HEK293 (cell line): ENCODE measurements around the gene RAB3B.

Experiments used
- KLF8 ChIP-seq: fragments of 450-650 bp; formaldehyde crosslinking; IDR thresholded peaks from 2 replicates; pipeline ENCODE4 v1.5.1; 2016; ENCODE audit warnings: missing biosample characterization, missing genetic modification characterization
- MYNN ChIP-seq: fragments of 450-650 bp; formaldehyde crosslinking; IDR thresholded peaks from 2 replicates; pipeline ENCODE4 v1.5.1; 2016; ENCODE audit warnings: missing biosample characterization, missing genetic modification characterization, borderline replicate concordance
- REPIN1 ChIP-seq: fragments of 450-650 bp; formaldehyde crosslinking; IDR thresholded peaks from 2 replicates; pipeline ENCODE4 v1.5.1; 2017; ENCODE audit warnings: missing biosample characterization, missing genetic modification characterization, low read depth
- SETDB1 ChIP-seq: IDR thresholded peaks from one replicate; pipeline ENCODE4 v1.6.1; 2017; ENCODE audit warnings: mild to moderate bottlenecking, low read length, moderate library complexity, mixed read lengths; ENCODE audit not compliant: insufficient read length
- YY2 ChIP-seq: fragments of 450-650 bp; formaldehyde crosslinking; IDR thresholded peaks from 2 replicates; pipeline ENCODE4 v1.5.1; 2016; ENCODE audit warnings: missing biosample characterization, missing genetic modification characterization
- ZEB2 ChIP-seq: fragments of 450-650 bp; formaldehyde crosslinking; IDR thresholded peaks from 2 replicates; pipeline ENCODE4 v1.5.1; 2016; ENCODE audit warnings: missing biosample characterization, missing genetic modification characterization
- ZFP41 ChIP-seq: fragments of 450-650 bp; formaldehyde crosslinking; IDR thresholded peaks from 2 replicates; pipeline ENCODE4 v1.5.1; 2016; ENCODE audit warnings: missing biosample characterization, missing genetic modification characterization, borderline replicate concordance
- ZIC2 ChIP-seq: fragments of 450-650 bp; formaldehyde crosslinking; IDR thresholded peaks from 2 replicates; pipeline ENCODE4 v1.5.1; 2016; ENCODE audit warnings: missing biosample characterization, missing genetic modification characterization
- ZNF311 ChIP-seq: fragments of 450-650 bp; formaldehyde crosslinking; IDR thresholded peaks from 2 replicates; pipeline ENCODE4 v1.5.1; 2017; ENCODE audit warnings: missing biosample characterization, missing genetic modification characterization, borderline replicate concordance
- ZNF335 ChIP-seq: fragments of 450-650 bp; formaldehyde crosslinking; conservative IDR thresholded peaks from 2 replicates; pipeline ENCODE4 v1.5.1; 2016; ENCODE audit warnings: missing biosample characterization, missing genetic modification characterization
- ZNF341 ChIP-seq: fragments of 450-650 bp; formaldehyde crosslinking; IDR thresholded peaks from 2 replicates; pipeline ENCODE4; 2016; ENCODE audit warnings: low read depth, missing biosample characterization, missing genetic modification characterization
- ZNF391 ChIP-seq: fragments of 450-650 bp; formaldehyde crosslinking; IDR thresholded peaks from 2 replicates; pipeline ENCODE4 v1.5.1; 2016; ENCODE audit warnings: low read depth, missing biosample characterization, missing genetic modification characterization, borderline replicate concordance
- ZNF416 ChIP-seq: fragments of 450-650 bp; formaldehyde crosslinking; IDR thresholded peaks from 2 replicates; pipeline ENCODE4 v1.5.1; 2016; ENCODE audit warnings: missing biosample characterization, missing genetic modification characterization
- ZNF561 ChIP-seq: fragments of 450-650 bp; IDR thresholded peaks from 2 replicates; pipeline ENCODE4 v1.5.1; 2018; ENCODE audit warnings: missing biosample characterization, missing genetic modification characterization, borderline replicate concordance
- ZNF629 ChIP-seq: fragments of 450-650 bp; formaldehyde crosslinking; IDR thresholded peaks from 2 replicates; pipeline ENCODE4 v1.5.1; 2017; ENCODE audit warnings: missing biosample characterization, missing genetic modification characterization
- ZNF664 ChIP-seq: fragments of 450-650 bp; formaldehyde crosslinking; IDR thresholded peaks from 2 replicates; pipeline ENCODE4 v1.5.1; 2016; ENCODE audit warnings: missing biosample characterization, missing genetic modification characterization
- ZNF677 ChIP-seq: fragments of 450-650 bp; IDR thresholded peaks from 2 replicates; pipeline ENCODE4 v1.5.0; 2018; ENCODE audit warnings: missing biosample characterization, mild to moderate bottlenecking, missing genetic modification characterization, moderate library complexity
- ZNF76 ChIP-seq: fragments of 450-650 bp; formaldehyde crosslinking; IDR thresholded peaks from 2 replicates; pipeline ENCODE4; 2016; ENCODE audit warnings: low read depth, missing biosample characterization, missing genetic modification characterization, borderline replicate concordance
- TF ChIP-seq, protein P1 (sequence below): fragments of 450-650 bp; formaldehyde crosslinking; IDR thresholded peaks from 2 replicates; pipeline ENCODE4 v1.5.1; 2016; ENCODE audit warnings: missing biosample characterization, missing genetic modification characterization
- TF ChIP-seq, protein P2 (sequence below): sonication (generic); formaldehyde crosslinking; IDR thresholded peaks from 2 replicates; pipeline ENCODE4 v1.8.1; 2022; ENCODE audit warnings: mild to moderate bottlenecking, moderate library complexity, missing genetic modification reagents
- TF ChIP-seq, protein P3 (sequence below): fragments of 450-650 bp; formaldehyde crosslinking; IDR thresholded peaks from 2 replicates; pipeline ENCODE4 v1.5.1; 2016; ENCODE audit warnings: missing biosample characterization, missing genetic modification characterization
- TF ChIP-seq, protein P4 (sequence below): fragments of 450-650 bp; formaldehyde crosslinking; IDR thresholded peaks from 2 replicates; pipeline ENCODE4 v1.5.1; 2016; ENCODE audit warnings: missing biosample characterization, missing genetic modification characterization
- TF ChIP-seq, protein P5 (sequence below): fragments of 450-650 bp; formaldehyde crosslinking; IDR thresholded peaks from 2 replicates; pipeline ENCODE4 v1.5.1; 2016; ENCODE audit warnings: missing biosample characterization, missing genetic modification characterization
- TF ChIP-seq, protein P6 (sequence below): fragments of 450-650 bp; IDR thresholded peaks from 2 replicates; pipeline ENCODE4 v1.5.1; 2018; ENCODE audit warnings: missing biosample characterization, mild to moderate bottlenecking, missing genetic modification characterization

RAB3B gene

DNA sequence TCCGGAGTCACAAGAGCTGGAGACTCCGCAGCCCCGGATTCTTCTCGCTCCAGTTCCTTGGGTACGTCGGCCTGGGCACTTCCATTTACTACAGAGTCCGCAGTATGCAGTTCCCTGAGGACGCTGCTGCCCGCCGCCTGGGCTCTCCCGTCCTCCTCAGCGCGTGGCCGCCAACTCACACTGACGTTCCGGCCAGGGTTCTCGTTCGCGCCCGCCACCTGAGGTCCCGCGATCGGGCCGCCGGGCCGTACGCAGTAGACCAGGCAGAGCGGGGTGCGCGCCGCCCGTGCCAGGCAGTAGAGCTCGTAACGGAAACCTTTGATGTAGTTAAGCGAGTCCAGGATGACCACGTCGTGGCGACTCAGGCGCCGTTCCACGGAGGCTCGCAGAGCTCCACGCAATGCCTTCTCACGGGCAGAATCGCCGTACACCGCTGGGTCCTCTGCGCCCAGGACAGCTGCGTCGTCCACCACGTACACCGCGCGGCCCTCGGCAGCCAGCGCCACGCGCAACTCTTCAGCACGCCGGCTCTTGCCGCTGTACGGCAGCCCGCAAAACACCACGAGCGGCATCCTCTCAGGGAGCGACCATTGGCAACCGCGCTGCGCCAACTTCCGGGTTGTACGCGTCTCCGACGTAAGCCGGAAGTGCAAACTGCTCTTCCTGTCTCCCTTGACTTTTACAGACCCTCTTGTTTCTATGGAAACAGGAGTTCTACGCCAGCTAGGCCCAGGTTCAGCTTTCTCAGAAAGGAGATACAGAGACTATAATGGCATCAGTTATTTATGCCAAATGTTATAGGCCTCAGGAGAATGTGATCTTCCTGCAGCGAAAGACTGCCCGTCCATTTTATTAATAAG is 42.9 kb upstream of the RAB3B start, which contains the start of gene KTI12 (continued):
- no peak for TF ChIP-seq ZNF677
- no peak for TF ChIP-seq ZFP41
- TF ChIP-seq, protein P1, sequence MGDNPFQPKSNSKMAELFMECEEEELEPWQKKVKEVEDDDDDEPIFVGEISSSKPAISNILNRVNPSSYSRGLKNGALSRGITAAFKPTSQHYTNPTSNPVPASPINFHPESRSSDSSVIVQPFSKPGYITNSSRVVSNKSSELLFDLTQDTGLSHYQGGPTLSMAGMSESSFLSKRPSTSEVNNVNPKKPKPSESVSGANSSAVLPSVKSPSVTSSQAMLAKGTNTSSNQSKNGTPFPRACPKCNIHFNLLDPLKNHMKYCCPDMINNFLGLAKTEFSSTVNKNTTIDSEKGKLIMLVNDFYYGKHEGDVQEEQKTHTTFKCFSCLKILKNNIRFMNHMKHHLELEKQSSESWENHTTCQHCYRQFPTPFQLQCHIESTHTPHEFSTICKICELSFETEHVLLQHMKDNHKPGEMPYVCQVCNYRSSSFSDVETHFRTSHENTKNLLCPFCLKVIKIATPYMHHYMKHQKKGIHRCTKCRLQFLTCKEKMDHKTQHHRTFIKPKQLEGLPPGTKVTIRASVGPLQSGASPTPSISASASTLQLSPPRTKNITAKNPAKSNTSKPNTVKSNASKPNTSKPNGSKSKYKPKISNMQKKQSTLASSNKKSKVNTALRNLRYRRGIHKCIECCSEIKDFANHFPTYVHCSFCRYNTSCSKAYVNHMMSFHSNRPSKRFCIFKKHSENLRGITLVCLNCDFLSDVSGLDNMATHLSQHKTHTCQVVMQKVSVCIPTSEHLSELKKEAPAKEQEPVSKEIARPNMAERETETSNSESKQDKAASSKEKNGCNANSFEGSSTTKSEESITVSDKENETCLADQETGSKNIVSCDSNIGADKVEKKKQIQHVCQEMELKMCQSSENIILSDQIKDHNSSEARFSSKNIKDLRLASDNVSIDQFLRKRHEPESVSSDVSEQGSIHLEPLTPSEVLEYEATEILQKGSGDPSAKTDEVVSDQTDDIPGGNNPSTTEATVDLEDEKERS (tag by site-specific recombination) = no peak
- peak; percentile 94 for TF ChIP-seq YY2 (tag by site-specific recombination)
- no peak; the same call in 1 of the 2 replicates for TF ChIP-seq ZNF561 (tag by site-specific recombination)
- TF ChIP-seq, protein P2, sequence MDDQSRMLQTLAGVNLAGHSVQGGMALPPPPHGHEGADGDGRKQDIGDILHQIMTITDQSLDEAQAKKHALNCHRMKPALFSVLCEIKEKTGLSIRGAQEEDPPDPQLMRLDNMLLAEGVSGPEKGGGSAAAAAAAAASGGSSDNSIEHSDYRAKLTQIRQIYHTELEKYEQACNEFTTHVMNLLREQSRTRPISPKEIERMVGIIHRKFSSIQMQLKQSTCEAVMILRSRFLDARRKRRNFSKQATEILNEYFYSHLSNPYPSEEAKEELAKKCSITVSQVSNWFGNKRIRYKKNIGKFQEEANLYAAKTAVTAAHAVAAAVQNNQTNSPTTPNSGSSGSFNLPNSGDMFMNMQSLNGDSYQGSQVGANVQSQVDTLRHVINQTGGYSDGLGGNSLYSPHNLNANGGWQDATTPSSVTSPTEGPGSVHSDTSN = peak; percentile 54
- TF ChIP-seq ZEB2 (tag by site-specific recombination) = 0 out of 2 replicates have a peak, but pooled peaks have one; percentile 13
- no peak for TF ChIP-seq ZNF311 (tag by site-specific recombination)
- TF ChIP-seq ZIC2 (tag by site-specific recombination) = no peak
- TF ChIP-seq ZNF664 = no peak
- TF ChIP-seq, protein P3, sequence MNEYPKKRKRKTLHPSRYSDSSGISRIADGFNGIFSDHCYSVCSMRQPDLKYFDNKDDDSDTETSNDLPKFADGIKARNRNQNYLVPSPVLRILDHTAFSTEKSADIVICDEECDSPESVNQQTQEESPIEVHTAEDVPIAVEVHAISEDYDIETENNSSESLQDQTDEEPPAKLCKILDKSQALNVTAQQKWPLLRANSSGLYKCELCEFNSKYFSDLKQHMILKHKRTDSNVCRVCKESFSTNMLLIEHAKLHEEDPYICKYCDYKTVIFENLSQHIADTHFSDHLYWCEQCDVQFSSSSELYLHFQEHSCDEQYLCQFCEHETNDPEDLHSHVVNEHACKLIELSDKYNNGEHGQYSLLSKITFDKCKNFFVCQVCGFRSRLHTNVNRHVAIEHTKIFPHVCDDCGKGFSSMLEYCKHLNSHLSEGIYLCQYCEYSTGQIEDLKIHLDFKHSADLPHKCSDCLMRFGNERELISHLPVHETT (tag by site-specific recombination) = peak; percentile 68
- peak; percentile 97 for TF ChIP-seq MYNN (tag by site-specific recombination)
- TF ChIP-seq, protein P4, sequence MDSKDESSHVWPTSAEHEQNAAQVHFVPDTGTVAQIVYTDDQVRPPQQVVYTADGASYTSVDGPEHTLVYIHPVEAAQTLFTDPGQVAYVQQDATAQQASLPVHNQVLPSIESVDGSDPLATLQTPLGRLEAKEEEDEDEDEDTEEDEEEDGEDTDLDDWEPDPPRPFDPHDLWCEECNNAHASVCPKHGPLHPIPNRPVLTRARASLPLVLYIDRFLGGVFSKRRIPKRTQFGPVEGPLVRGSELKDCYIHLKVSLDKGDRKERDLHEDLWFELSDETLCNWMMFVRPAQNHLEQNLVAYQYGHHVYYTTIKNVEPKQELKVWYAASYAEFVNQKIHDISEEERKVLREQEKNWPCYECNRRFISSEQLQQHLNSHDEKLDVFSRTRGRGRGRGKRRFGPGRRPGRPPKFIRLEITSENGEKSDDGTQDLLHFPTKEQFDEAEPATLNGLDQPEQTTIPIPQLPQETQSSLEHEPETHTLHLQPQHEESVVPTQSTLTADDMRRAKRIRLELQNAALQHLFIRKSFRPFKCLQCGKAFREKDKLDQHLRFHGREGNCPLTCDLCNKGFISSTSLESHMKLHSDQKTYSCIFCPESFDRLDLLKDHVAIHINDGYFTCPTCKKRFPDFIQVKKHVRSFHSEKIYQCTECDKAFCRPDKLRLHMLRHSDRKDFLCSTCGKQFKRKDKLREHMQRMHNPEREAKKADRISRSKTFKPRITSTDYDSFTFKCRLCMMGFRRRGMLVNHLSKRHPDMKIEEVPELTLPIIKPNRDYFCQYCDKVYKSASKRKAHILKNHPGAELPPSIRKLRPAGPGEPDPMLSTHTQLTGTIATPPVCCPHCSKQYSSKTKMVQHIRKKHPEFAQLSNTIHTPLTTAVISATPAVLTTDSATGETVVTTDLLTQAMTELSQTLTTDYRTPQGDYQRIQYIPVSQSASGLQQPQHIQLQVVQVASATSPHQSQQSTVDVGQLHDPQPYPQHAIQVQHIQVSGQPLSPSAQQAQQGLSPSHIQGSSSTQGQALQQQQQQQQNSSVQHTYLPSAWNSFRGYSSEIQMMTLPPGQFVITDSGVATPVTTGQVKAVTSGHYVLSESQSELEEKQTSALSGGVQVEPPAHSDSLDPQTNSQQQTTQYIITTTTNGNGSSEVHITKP = peak; percentile 62
- TF ChIP-seq ZNF629 (tag by site-specific recombination) = peak; percentile 88
- TF ChIP-seq REPIN1 (tag by site-specific recombination) = peak; percentile 81; the same call in 1 of the 2 replicates
- TF ChIP-seq ZNF391 (tag by site-specific recombination) = peak; percentile 58; the same call in 1 of the 2 replicates
- TF ChIP-seq ZNF76 (tag by site-specific recombination) = peak; percentile 82
- peak; percentile 89 for TF ChIP-seq ZNF335
- peak; percentile 20; the same call in 1 of the 2 replicates for TF ChIP-seq KLF8 (tag by site-specific recombination)
- TF ChIP-seq, protein P5, sequence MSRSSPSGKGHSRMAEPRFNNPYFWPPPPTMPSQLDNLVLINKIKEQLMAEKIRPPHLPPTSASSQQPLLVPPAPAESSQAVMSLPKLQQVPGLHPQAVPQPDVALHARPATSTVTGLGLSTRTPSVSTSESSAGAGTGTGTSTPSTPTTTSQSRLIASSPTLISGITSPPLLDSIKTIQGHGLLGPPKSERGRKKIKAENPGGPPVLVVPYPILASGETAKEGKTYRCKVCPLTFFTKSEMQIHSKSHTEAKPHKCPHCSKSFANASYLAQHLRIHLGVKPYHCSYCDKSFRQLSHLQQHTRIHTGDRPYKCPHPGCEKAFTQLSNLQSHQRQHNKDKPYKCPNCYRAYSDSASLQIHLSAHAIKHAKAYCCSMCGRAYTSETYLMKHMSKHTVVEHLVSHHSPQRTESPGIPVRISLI = no peak
- peak; percentile 34 for TF ChIP-seq ZNF341
- TF ChIP-seq SETDB1 = no peak
- TF ChIP-seq ZNF416 (tag by site-specific recombination) = no peak
- TF ChIP-seq, protein P6, sequence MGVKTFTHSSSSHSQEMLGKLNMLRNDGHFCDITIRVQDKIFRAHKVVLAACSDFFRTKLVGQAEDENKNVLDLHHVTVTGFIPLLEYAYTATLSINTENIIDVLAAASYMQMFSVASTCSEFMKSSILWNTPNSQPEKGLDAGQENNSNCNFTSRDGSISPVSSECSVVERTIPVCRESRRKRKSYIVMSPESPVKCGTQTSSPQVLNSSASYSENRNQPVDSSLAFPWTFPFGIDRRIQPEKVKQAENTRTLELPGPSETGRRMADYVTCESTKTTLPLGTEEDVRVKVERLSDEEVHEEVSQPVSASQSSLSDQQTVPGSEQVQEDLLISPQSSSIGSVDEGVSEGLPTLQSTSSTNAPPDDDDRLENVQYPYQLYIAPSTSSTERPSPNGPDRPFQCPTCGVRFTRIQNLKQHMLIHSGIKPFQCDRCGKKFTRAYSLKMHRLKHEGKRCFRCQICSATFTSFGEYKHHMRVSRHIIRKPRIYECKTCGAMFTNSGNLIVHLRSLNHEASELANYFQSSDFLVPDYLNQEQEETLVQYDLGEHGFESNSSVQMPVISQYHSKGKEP (tag by site-specific recombination) = peak; percentile 68
